IMR-90 (cell line): ENCODE data around the gene RXRG. TPM values are rescaled to one million over a fixed set of nuclear protein-coding genes. Genes with fewer than 3 reads are reported as not detected.

ENCODE experiments used
- ATAC-seq: fragments of 200-7000 bp; cut with Tn5 transposase; 2 replicates; pipeline ENCODE4 v1.9.1; 2020; ENCODE audit warnings: low read depth, mild to moderate bottlenecking, moderate library complexity
- BruUV-seq: library from RNA; stranded (reverse); fragments of 400-500 nt; replicated peaks from 2 replicates; lab custom pipeline; 2021; lab: Mats Ljungman, UMichigan
- CTCF ChIA-PET: fragments of 300-600 bp; formaldehyde crosslinking; extraction: SDS; loops from one replicate; lab custom pipeline; 2021; ENCODE audit warnings: antibody characterized with exemption; lab: Yijun Ruan, JAX
- POLR2A ChIA-PET: fragments of 300-600 bp; sonication (Branson Sonifier 250); formaldehyde crosslinking; loops from one replicate; lab custom pipeline; 2022; ENCODE audit warnings: antibody characterized with exemption; ENCODE audit not compliant: unreplicated experiment; lab: Charles Lee
- DNase-seq: peaks from one replicate; pipeline ENCODE4 v3.0.0; 2013
- H2AFZ ChIP-seq: replicated peaks from 2 replicates; pipeline ENCODE3; 2013; ENCODE audit warnings: low read length, mild to moderate bottlenecking; ENCODE audit not compliant: poor library complexity
- H2AK5ac ChIP-seq: 2 replicates; pipeline ENCODE4 v1.6.1; 2013; ENCODE audit warnings: low read depth, low read length, inconsistent platforms
- H2AK9ac ChIP-seq: replicated peaks from 2 replicates; pipeline ENCODE3; 2013; ENCODE audit warnings: mild to moderate bottlenecking, low read depth, low read length, moderate library complexity; ENCODE audit not compliant: poor library complexity
- H2BK120ac ChIP-seq: 2 replicates; pipeline ENCODE4 v1.6.1; 2013; ENCODE audit warnings: low read depth, low read length, inconsistent platforms
- H2BK15ac ChIP-seq: 3 replicates; pipeline ENCODE4 v1.6.1; 2013; ENCODE audit warnings: low read depth, low read length, inconsistent platforms
- H2BK20ac ChIP-seq: 2 replicates; pipeline ENCODE4 v1.6.1; 2013; ENCODE audit warnings: low read depth, mild to moderate bottlenecking, inconsistent platforms, low read length, moderate library complexity
- H2BK5ac ChIP-seq: 2 replicates; pipeline ENCODE4 v1.6.1; 2013; ENCODE audit warnings: mild to moderate bottlenecking, low read depth, low read length, inconsistent platforms; ENCODE audit not compliant: poor library complexity, severe bottlenecking
- H3K14ac ChIP-seq: replicated peaks from 2 replicates; pipeline ENCODE4 v1.6.1; 2013; ENCODE audit warnings: low read depth, low read length, inconsistent platforms
- H3K18ac ChIP-seq: 2 replicates; pipeline ENCODE4 v1.6.1; 2013; ENCODE audit warnings: low read depth, low read length, control low read depth
- H3K23ac ChIP-seq: 2 replicates; pipeline ENCODE4 v1.6.1; 2013; ENCODE audit warnings: low read depth, low read length, inconsistent platforms
- H3K27ac ChIP-seq: 2 replicates; pipeline ENCODE4 v1.5.1; 2013; ENCODE audit warnings: mild to moderate bottlenecking, control low read depth, low read length; ENCODE audit not compliant: insufficient read depth
- H3K27me3 ChIP-seq: 2 replicates; pipeline ENCODE4 v1.6.1; 2013; ENCODE audit warnings: low read length; ENCODE audit not compliant: control insufficient read depth, insufficient read depth
- H3K36me3 ChIP-seq: 2 replicates; pipeline ENCODE4 v1.6.1; 2013; ENCODE audit warnings: low read length, mixed read lengths; ENCODE audit not compliant: control insufficient read depth, insufficient read depth
- H3K4ac ChIP-seq: 2 replicates; pipeline ENCODE4 v1.6.1; 2013; ENCODE audit warnings: low read depth, low read length, inconsistent platforms
- H3K4me1 ChIP-seq: 2 replicates; pipeline ENCODE4 v1.6.1; 2013; ENCODE audit warnings: low read length, mixed read lengths; ENCODE audit not compliant: control insufficient read depth, insufficient read depth
- H3K4me2 ChIP-seq: 2 replicates; pipeline ENCODE4 v1.6.1; 2013; ENCODE audit warnings: low read depth, mild to moderate bottlenecking, control low read depth, low read length, moderate library complexity
- H3K4me3 ChIP-seq: 2 replicates; pipeline ENCODE4 v1.5.1; 2013; ENCODE audit warnings: low read depth, mild to moderate bottlenecking, control low read depth, low read length, moderate library complexity; ENCODE audit not compliant: insufficient read depth
- H3K56ac ChIP-seq: 2 replicates; pipeline ENCODE4 v1.6.1; 2013; ENCODE audit warnings: low read length, inconsistent platforms; ENCODE audit not compliant: insufficient read depth; ENCODE audit errors: extremely low read depth
- H3K79me1 ChIP-seq, 2 experiments: 2 replicates each; pipeline ENCODE4 v1.6.1; 2013; ENCODE audit warnings: low read length in 2 of 2, inconsistent platforms in 1 of 2, low read depth in 1 of 2
- H3K9ac ChIP-seq: 2 replicates; pipeline ENCODE4 v1.6.1; 2013; ENCODE audit warnings: low read depth, low read length, control low read depth
- H3K9me1 ChIP-seq: 2 replicates; pipeline ENCODE4 v1.6.1; 2013; ENCODE audit warnings: low read length, inconsistent platforms; ENCODE audit not compliant: insufficient read depth
- H3K9me3 ChIP-seq: 2 replicates; pipeline ENCODE4 v1.6.1; 2013; ENCODE audit warnings: low read length; ENCODE audit not compliant: control insufficient read depth, insufficient read depth
- H4K20me1 ChIP-seq: 2 replicates; pipeline ENCODE4 v1.6.1; 2013; ENCODE audit warnings: low read length, inconsistent platforms; ENCODE audit not compliant: insufficient read depth
- H4K5ac ChIP-seq: 2 replicates; pipeline ENCODE4 v1.6.1; 2013; ENCODE audit warnings: mild to moderate bottlenecking, low read depth, low read length, control low read depth
- H4K8ac ChIP-seq, 2 experiments: 2 replicates each; pipeline ENCODE4 v1.6.1; 2013; ENCODE audit warnings: low read depth in 2 of 2, low read length in 2 of 2, control low read depth in 1 of 2, inconsistent platforms in 1 of 2
- H4K91ac ChIP-seq: 2 replicates; pipeline ENCODE4 v1.6.1; 2013; ENCODE audit warnings: low read depth, low read length, inconsistent platforms; ENCODE audit not compliant: insufficient read depth
- CEBPB ChIP-seq: IDR thresholded peaks from 2 replicates; pipeline ENCODE4 v1.6.1; 2012; ENCODE audit warnings: low read depth, low read length, improper control_type of control experiment
- CHD1 ChIP-seq: IDR thresholded peaks from 2 replicates; pipeline ENCODE4 v1.6.1; 2012; ENCODE audit warnings: low read depth, low read length, improper control_type of control experiment
- FOS ChIP-seq: fragments of 150-350 bp; IDR thresholded peaks from 2 replicates; pipeline ENCODE4 v1.6.1; 2016; ENCODE audit warnings: low read depth, low read length
- MAFK ChIP-seq: IDR thresholded peaks from 2 replicates; pipeline ENCODE4 v1.6.1; 2012; ENCODE audit warnings: low read depth, low read length, improper control_type of control experiment
- POLR2A ChIP-seq: IDR thresholded peaks from 2 replicates; pipeline ENCODE4 v1.6.1; 2012; ENCODE audit warnings: mild to moderate bottlenecking, low read depth, low read length
- RCOR1 ChIP-seq: IDR thresholded peaks from 2 replicates; pipeline ENCODE4 v1.6.1; 2012; ENCODE audit warnings: mild to moderate bottlenecking, low read length, improper control_type of control experiment; ENCODE audit not compliant: insufficient replicate concordance
- WGBS, 2 experiments: methylation state at CpG; one replicate each; pipeline versions ENCODE4 v1.1.5 to v1.1.7; 2013; ENCODE audit warnings: missing lambda C conversion rate in 2 of 2; ENCODE audit not compliant: insufficient read length in 1 of 2; ENCODE audit errors: extremely low coverage in 2 of 2; 5-methylcytosine and 5-hydroxymethylcytosine counted together
- dilution Hi-C: fragments of 300-500 bp; cut with HindIII; formaldehyde crosslinking; loops from one replicate; pipeline ENCODE4 v1.14.3; 2018; ENCODE audit warnings: low sequenced_read_pairs; ENCODE audit not compliant: unreplicated experiment
- in situ Hi-C: fragments of 300-500 bp; cut with MboI; formaldehyde crosslinking; loops from 3 replicates; pipeline ENCODE4 v1.14.3; 2019; ENCODE audit warnings: low sequenced_read_pairs, inconsistent platforms, mixed read lengths
- intact Hi-C: fragments of 100-400 bp; cut with micrococcal nuclease; formaldehyde crosslinking; loops from 2 replicates; pipeline ENCODE4 v1.10.0; 2022
- polyA plus RNA-seq, 3 experiments: library from polyadenylated mRNA; depleted of rRNA; stranded (reverse); fragments of >200 nt; gene quantifications; 2 replicates each; pipeline ENCODE4 v1.2.3, GENCODE V29; 2012; ENCODE audit warnings: low replicate concordance in 1 of 3
- total RNA-seq: library from RNA; depleted of rRNA; stranded (reverse); fragments of >200 nt; gene quantifications from 2 replicates; pipeline ENCODE4 v1.2.3, GENCODE V29; 2012
- TF ChIP-seq, protein P1 (sequence below): fragments of 150-350 bp; IDR thresholded peaks from 2 replicates; pipeline ENCODE4 v1.6.1; 2017; ENCODE audit warnings: mild to moderate bottlenecking, antibody characterized with exemption, low read length, low read depth
- TF ChIP-seq, protein P2 (sequence below): conservative IDR thresholded peaks from 2 replicates; pipeline ENCODE4 v1.5.1; 2012; ENCODE audit warnings: mild to moderate bottlenecking, low read depth, low read length, improper control_type of control experiment

The RXRG gene
- total and polyA plus RNA-seq, 2 of the 4 experiments (the other 2 are of a cell fraction), result not detected

DNA sequence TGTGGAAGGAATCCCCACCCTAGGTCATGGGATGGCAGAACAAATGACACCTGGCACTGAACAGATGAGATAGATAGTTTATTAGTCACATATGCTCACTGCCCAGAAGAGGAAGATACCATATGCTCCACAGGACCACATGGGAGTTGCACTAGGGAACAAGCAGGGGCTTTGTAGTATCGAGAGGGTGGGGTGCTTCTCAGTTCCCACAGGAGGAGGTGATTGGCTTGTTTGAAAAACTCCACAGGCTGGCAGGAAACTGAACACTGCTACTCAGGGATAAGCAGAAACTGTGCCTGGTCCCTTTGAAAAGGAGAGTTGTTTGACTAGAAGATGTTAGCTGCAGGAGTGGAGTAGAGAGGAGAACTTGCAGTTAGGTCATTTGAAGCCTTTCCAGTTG is 31.9 kb upstream of the RXRG start:
- H3K23ac ChIP-seq, result no peak overlapping the region
- no peak overlapping the region for H3K27ac ChIP-seq
- POLR2A ChIA-PET, result no interaction called here
- in situ Hi-C loops, result no loop called here
- H2AFZ ChIP-seq, result no peak overlapping the region
- no peak overlapping the region for H4K5ac ChIP-seq
- intact Hi-C loops, result no loop called here
- CTCF ChIA-PET, result no interaction called here
- dilution Hi-C loops, result no loop called here
- no peak overlapping the region for H3K4me3 ChIP-seq
- no CpG with 5 or more reads among the region's 1 CpG for WGBS, 2 experiments
- ATAC-seq (no peak), DNase-seq (no peak)
- H2BK5ac ChIP-seq, result no peak overlapping the region
- H3K56ac ChIP-seq, result no peak overlapping the region
- no peak overlapping the region for H3K4me2 ChIP-seq
- H4K91ac ChIP-seq, result no peak overlapping the region
- no peaks in the 10 kb centered on the region for H3K79me1 ChIP-seq
- H3K9me1 ChIP-seq, result no peaks in the 10 kb centered on the region
- H3K27me3 ChIP-seq, result no peaks in the 10 kb centered on the region
- no peaks in the 10 kb centered on the region for H4K20me1 ChIP-seq
- no peak overlapping the region for H4K8ac ChIP-seq
- BruUV-seq, result no TSS peak
- H3K4ac ChIP-seq, result no peak overlapping the region
- H3K9ac ChIP-seq, result no peak overlapping the region
- no peaks in the 10 kb centered on the region for H3K4me1 ChIP-seq
- H2BK20ac ChIP-seq, result no peak overlapping the region
- no peak overlapping the region for H2AK9ac ChIP-seq
- TF ChIP-seq, protein P1, sequence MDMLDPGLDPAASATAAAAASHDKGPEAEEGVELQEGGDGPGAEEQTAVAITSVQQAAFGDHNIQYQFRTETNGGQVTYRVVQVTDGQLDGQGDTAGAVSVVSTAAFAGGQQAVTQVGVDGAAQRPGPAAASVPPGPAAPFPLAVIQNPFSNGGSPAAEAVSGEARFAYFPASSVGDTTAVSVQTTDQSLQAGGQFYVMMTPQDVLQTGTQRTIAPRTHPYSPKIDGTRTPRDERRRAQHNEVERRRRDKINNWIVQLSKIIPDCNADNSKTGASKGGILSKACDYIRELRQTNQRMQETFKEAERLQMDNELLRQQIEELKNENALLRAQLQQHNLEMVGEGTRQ, result no peak
- TF ChIP-seq RCOR1 (no peak), CEBPB (no peak), CHD1 (no peak), POLR2A (no peak), MAFK (no peak), FOS (no peak)
- TF ChIP-seq, protein P2, sequence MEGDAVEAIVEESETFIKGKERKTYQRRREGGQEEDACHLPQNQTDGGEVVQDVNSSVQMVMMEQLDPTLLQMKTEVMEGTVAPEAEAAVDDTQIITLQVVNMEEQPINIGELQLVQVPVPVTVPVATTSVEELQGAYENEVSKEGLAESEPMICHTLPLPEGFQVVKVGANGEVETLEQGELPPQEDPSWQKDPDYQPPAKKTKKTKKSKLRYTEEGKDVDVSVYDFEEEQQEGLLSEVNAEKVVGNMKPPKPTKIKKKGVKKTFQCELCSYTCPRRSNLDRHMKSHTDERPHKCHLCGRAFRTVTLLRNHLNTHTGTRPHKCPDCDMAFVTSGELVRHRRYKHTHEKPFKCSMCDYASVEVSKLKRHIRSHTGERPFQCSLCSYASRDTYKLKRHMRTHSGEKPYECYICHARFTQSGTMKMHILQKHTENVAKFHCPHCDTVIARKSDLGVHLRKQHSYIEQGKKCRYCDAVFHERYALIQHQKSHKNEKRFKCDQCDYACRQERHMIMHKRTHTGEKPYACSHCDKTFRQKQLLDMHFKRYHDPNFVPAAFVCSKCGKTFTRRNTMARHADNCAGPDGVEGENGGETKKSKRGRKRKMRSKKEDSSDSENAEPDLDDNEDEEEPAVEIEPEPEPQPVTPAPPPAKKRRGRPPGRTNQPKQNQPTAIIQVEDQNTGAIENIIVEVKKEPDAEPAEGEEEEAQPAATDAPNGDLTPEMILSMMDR, result no peak
- H2BK15ac ChIP-seq, result no peak overlapping the region
- no peak overlapping the region for H3K18ac ChIP-seq
- no peaks in the 10 kb centered on the region for H3K9me3 ChIP-seq
- no peak overlapping the region for H2BK120ac ChIP-seq
- H3K14ac ChIP-seq, result no peak overlapping the region
- H3K36me3 ChIP-seq, result no peaks in the 10 kb centered on the region
- H2AK5ac ChIP-seq, result no peak overlapping the region
